GM12878 (cell line): ENCODE measurements around the gene BCL2L13. TPM values are rescaled to one million over a fixed set of nuclear protein-coding genes. Genes with fewer than 3 reads are reported as not detected.

Experiments used
- ATAC-seq: fragments of 200-7000 bp; cut with Tn5 transposase; 3 replicates; pipeline ENCODE4 v1.9.1; 2020; ENCODE audit warnings: mild to moderate bottlenecking, moderate library complexity
- BruUV-seq: library from RNA; stranded (reverse); fragments of 400-500 nt; replicated peaks from 2 replicates; lab custom pipeline; 2021; lab: Mats Ljungman, UMichigan
- CTCF ChIA-PET: fragments of 300-600 bp; sonication (Branson Sonifier 250); formaldehyde crosslinking; extraction: SDS; loops from one replicate; lab custom pipeline; 2021; ENCODE audit warnings: inconsistent platforms; lab: Yijun Ruan, JAX
- POLR2A ChIA-PET: fragments of 350-600 bp; formaldehyde crosslinking; extraction: SDS; loops from one replicate; lab custom pipeline; 2021; ENCODE audit warnings: inconsistent platforms; lab: Charles Lee
- RAD21 ChIA-PET: fragments of 300-600 bp; sonication (Branson Sonifier 250); formaldehyde crosslinking; loops from one replicate; lab custom pipeline; 2023; ENCODE audit warnings: antibody characterized with exemption; ENCODE audit not compliant: unreplicated experiment; lab: Charles Lee
- SMC1A ChIA-PET: fragments of 300-600 bp; sonication (Branson Sonifier 250); formaldehyde crosslinking; loops from one replicate; lab custom pipeline; 2023; ENCODE audit not compliant: unreplicated experiment, uncharacterized antibody; lab: Charles Lee
- DNase-seq: peaks from one replicate; pipeline ENCODE4 v3.0.0-alpha.2; 2011; ENCODE audit warnings: low read depth, low spot score
- FAIRE-seq: peaks from 3 replicates; lab custom pipeline; 2011; peaks lifted over from hg19 to GRCh38; lab: Jason Lieb, UNC
- H2AFZ ChIP-seq: 2 replicates; pipeline ENCODE4 v1.6.0; 2011; ENCODE audit warnings: low read depth, low read length, control low read depth; ENCODE audit not compliant: control insufficient read depth
- H3K27ac ChIP-seq: 2 replicates; pipeline ENCODE4 v1.5.1; 2011; ENCODE audit warnings: control low read depth; ENCODE audit not compliant: control insufficient read depth, insufficient read depth
- H3K27me3 ChIP-seq, 2 experiments: replicated peaks in 1 of 2; 2 replicates each; pipeline versions ENCODE4 v1.6.0 to v1.6.1; 2011; ENCODE audit warnings: low read length in 1 of 2; ENCODE audit not compliant: control insufficient read depth in 2 of 2, insufficient read depth in 2 of 2
- H3K36me3 ChIP-seq, 2 experiments: 2 replicates each; pipeline ENCODE4 v1.5.1; 2011; ENCODE audit warnings: low read length in 1 of 2; ENCODE audit not compliant: control insufficient read depth in 2 of 2, insufficient read depth in 2 of 2
- H3K4me1 ChIP-seq: 2 replicates; pipeline ENCODE4 v1.6.1; 2011; ENCODE audit warnings: mild to moderate bottlenecking, low read length, moderate library complexity, mixed read lengths; ENCODE audit not compliant: control insufficient read depth, insufficient read depth
- H3K4me2 ChIP-seq: 2 replicates; pipeline ENCODE4 v1.6.0; 2011; ENCODE audit warnings: control low read depth; ENCODE audit not compliant: control insufficient read depth, insufficient read depth
- H3K4me3 ChIP-seq: fragments of 200-600 bp; sonication (generic); 2 replicates; pipeline ENCODE4 v1.5.1; 2016
- H3K79me2 ChIP-seq: 2 replicates; pipeline ENCODE4 v1.6.0; 2011; ENCODE audit warnings: low read length; ENCODE audit not compliant: control insufficient read depth, insufficient read depth
- H3K9ac ChIP-seq: 2 replicates; pipeline ENCODE4 v1.8.0; 2011; ENCODE audit warnings: low read length, control low read depth, mixed read lengths; ENCODE audit not compliant: control insufficient read depth, insufficient read depth
- H3K9me3 ChIP-seq: replicated peaks from 3 replicates; pipeline ENCODE4 v1.5.1; 2011; ENCODE audit warnings: mild to moderate bottlenecking, low read length; ENCODE audit not compliant: control insufficient read depth, insufficient read depth
- H4K20me1 ChIP-seq: 2 replicates; pipeline ENCODE4 v1.6.0; 2011; ENCODE audit not compliant: control insufficient read depth, insufficient read depth
- CBFB ChIP-seq: IDR thresholded peaks from 2 replicates; pipeline ENCODE4 v1.6.1; 2016; ENCODE audit warnings: antibody characterized with exemption, low read depth
- CHD1 ChIP-seq: IDR thresholded peaks from 2 replicates; pipeline ENCODE4 v1.6.1; 2012; ENCODE audit warnings: low read depth, low read length, improper control_type of control experiment
- CTCF ChIP-seq, 3 experiments: IDR thresholded peaks in 2 of 3; conservative IDR thresholded peaks in 1 of 3; 2 replicates each; pipeline ENCODE4 v1.5.1; 2011; ENCODE audit warnings: low read depth in 3 of 3, low read length in 3 of 3, mild to moderate bottlenecking in 3 of 3, control low read depth in 2 of 3, moderate library complexity in 2 of 3, inconsistent platforms in 1 of 3, mixed read lengths in 1 of 3; ENCODE audit not compliant: control insufficient read depth in 2 of 3, insufficient read depth in 1 of 3; ENCODE audit errors: extremely low read depth in 1 of 3
- E2F4 ChIP-seq: IDR thresholded peaks from 2 replicates; pipeline ENCODE4 v1.6.1; 2012; ENCODE audit warnings: low read depth, low read length, improper control_type of control experiment
- FOS ChIP-seq: IDR thresholded peaks from 3 replicates; pipeline ENCODE4 v1.6.1; 2011; ENCODE audit warnings: borderline replicate concordance; ENCODE audit not compliant: insufficient read length; ENCODE audit errors: extremely low read depth
- JUNB ChIP-seq: IDR thresholded peaks from 2 replicates; pipeline ENCODE4 v1.6.1; 2016; ENCODE audit warnings: antibody characterized with exemption, mild to moderate bottlenecking
- MEF2A ChIP-seq: IDR thresholded peaks from 2 replicates; pipeline ENCODE4 v1.6.1; 2011; ENCODE audit warnings: low read depth, mild to moderate bottlenecking, low read length, moderate library complexity; ENCODE audit not compliant: insufficient read depth
- MXI1 ChIP-seq: fragments of 150-350 bp; IDR thresholded peaks from 2 replicates; pipeline ENCODE4 v1.6.1; 2011; ENCODE audit warnings: low read depth, mild to moderate bottlenecking, inconsistent platforms, low read length, improper control_type of control experiment
- NFXL1 ChIP-seq: fragments of 450-650 bp; IDR thresholded peaks from 2 replicates; pipeline ENCODE4 v1.6.1; 2017; ENCODE audit warnings: antibody characterized with exemption, mild to moderate bottlenecking, borderline replicate concordance
- REST ChIP-seq: IDR thresholded peaks from 2 replicates; pipeline ENCODE4 v1.6.1; 2012; ENCODE audit warnings: mild to moderate bottlenecking, low read depth, low read length
- RFX5 ChIP-seq: IDR thresholded peaks from 2 replicates; pipeline ENCODE4 v1.6.1; 2011; ENCODE audit warnings: low read depth, low read length, improper control_type of control experiment
- SIX5 ChIP-seq: IDR thresholded peaks from 2 replicates; pipeline ENCODE4 v1.6.1; 2011; ENCODE audit warnings: mild to moderate bottlenecking, low read depth, low read length, moderate library complexity; ENCODE audit not compliant: severe bottlenecking
- TCF3 ChIP-seq: IDR thresholded peaks from 2 replicates; pipeline ENCODE4 v1.6.1; 2012; ENCODE audit warnings: low read depth, mild to moderate bottlenecking, low read length, borderline replicate concordance; ENCODE audit not compliant: insufficient read depth
- YBX1 ChIP-seq: fragments of 450-650 bp; IDR thresholded peaks from 2 replicates; pipeline ENCODE4 v1.6.1; 2016; ENCODE audit warnings: antibody characterized with exemption
- ZBED1 ChIP-seq: IDR thresholded peaks from 2 replicates; pipeline ENCODE4 v1.6.1; 2016; ENCODE audit warnings: borderline replicate concordance
- ZNF217 ChIP-seq: fragments of 450-650 bp; IDR thresholded peaks from 2 replicates; pipeline ENCODE4 v1.6.1; 2017; ENCODE audit warnings: antibody characterized with exemption, mild to moderate bottlenecking
- ZNF622 ChIP-seq: fragments of 450-650 bp; IDR thresholded peaks from 2 replicates; pipeline ENCODE4 v1.6.1; 2017; ENCODE audit warnings: mild to moderate bottlenecking, inconsistent platforms
- ZSCAN29 ChIP-seq: fragments of 450-650 bp; IDR thresholded peaks from 2 replicates; pipeline ENCODE4 v1.6.1; 2017; ENCODE audit warnings: mild to moderate bottlenecking, moderate library complexity
- WGBS: methylation state at CpG from one replicate; pipeline ENCODE4 v1.1.6; 2016; ENCODE audit warnings: low lambda C conversion rate; ENCODE audit not compliant: insufficient replicate concordance, insufficient coverage; ENCODE audit errors: missing lambda C conversion rate; 5-methylcytosine and 5-hydroxymethylcytosine counted together
- in situ Hi-C: fragments of 300-500 bp; cut with MboI; formaldehyde crosslinking; loops from 9 replicates; pipeline ENCODE4 v1.14.3; 2018; ENCODE audit warnings: mixed read lengths
- intact Hi-C: fragments of 100-400 bp; cut with micrococcal nuclease; formaldehyde crosslinking; loops from one replicate; pipeline ENCODE4 v1.14.2; 2022; ENCODE audit not compliant: unreplicated experiment
- polyA plus RNA-seq, 11 experiments: library from polyadenylated mRNA; depleted of rRNA in 4 of 11; unstranded in 6 of 11; stranded (reverse) in 5 of 11; fragments of >200 nt; fragmentation: Nextera tagmentation in 4 of 11; fragmentation: Illumina TruSeq in 1 of 11; extraction: Ambion mirVana in 4 of 11; extraction: Trizol in 1 of 11; gene quantifications; 1 replicate in 1 of 11; 2 replicates in 10 of 11; pipeline versions ENCODE4 v1.2.1 to v1.2.3, GENCODE V29; 2011 to 2016; ENCODE audit warnings: inconsistent platforms in 2 of 11, missing spikeins in 2 of 11, low read depth in 1 of 11
- total RNA-seq, 4 experiments: library from RNA; depleted of rRNA in 3 of 4; stranded (reverse); fragments of >200 nt in 3 of 4; fragmentation: Illumina TruSeq in 1 of 4; extraction: Trizol in 1 of 4; gene quantifications; 2 replicates each; pipeline versions ENCODE4 v1.2.1 to v1.2.3, GENCODE V29; 2013 to 2021
- TF ChIP-seq, protein P1 (sequence below): fragments of 450-650 bp; IDR thresholded peaks from 2 replicates; pipeline ENCODE4 v1.6.1; 2017; ENCODE audit warnings: borderline replicate concordance

Gene BCL2L13
- total and polyA plus RNA-seq, 10 of the 15 experiments (the other 5 are each of a cell fraction or from before 2014, with no cell fraction given): 18.6 to 30.6 (median 28.2) TPM

- H2AFZ ChIP-seq: no peak overlapping the region
- POLR2A ChIA-PET: no interaction called here
- no peak overlapping the region for H3K4me3 ChIP-seq
- SMC1A ChIA-PET: interaction anchor here (1.4 kb wide), 1 partner anchor 14 kb away, joined by 3 read pairs; no protein-coding TSS in a partner anchor
- no peaks in the 10 kb centered on the region for H3K79me2 ChIP-seq
- WGBS: 97% methylated on average over 3 of the region's 3 CpGs
- H3K27ac ChIP-seq: no peak overlapping the region
- no peaks in the 10 kb centered on the region for H3K4me1 ChIP-seq
- in situ Hi-C loops: no loop called here
- no peak for TF ChIP-seq RFX5
- TF ChIP-seq CHD1: no peak
- TF ChIP-seq ZNF217: no peak
- TF ChIP-seq ZNF622: no peak
- no peak for TF ChIP-seq CBFB
- no peak for TF ChIP-seq REST
- no peak for TF ChIP-seq ZSCAN29
- no peak for TF ChIP-seq MEF2A
- no peak for TF ChIP-seq FOS
- TF ChIP-seq YBX1: no peak
- no peak for TF ChIP-seq ZBED1
- TF ChIP-seq CTCF (IDR thresholded peaks at IDR 0.05 in 2 of 3, conservative IDR thresholded peaks at IDR 0.05 in 1 of 3; ENCODE audit: control insufficient read depth in 2 of 3, extremely low read depth in 1 of 3, insufficient read depth in 1 of 3, low read depth in 3 of 3, low read length in 3 of 3): no peak
- no peak for TF ChIP-seq SIX5
- TF ChIP-seq, protein P1, sequence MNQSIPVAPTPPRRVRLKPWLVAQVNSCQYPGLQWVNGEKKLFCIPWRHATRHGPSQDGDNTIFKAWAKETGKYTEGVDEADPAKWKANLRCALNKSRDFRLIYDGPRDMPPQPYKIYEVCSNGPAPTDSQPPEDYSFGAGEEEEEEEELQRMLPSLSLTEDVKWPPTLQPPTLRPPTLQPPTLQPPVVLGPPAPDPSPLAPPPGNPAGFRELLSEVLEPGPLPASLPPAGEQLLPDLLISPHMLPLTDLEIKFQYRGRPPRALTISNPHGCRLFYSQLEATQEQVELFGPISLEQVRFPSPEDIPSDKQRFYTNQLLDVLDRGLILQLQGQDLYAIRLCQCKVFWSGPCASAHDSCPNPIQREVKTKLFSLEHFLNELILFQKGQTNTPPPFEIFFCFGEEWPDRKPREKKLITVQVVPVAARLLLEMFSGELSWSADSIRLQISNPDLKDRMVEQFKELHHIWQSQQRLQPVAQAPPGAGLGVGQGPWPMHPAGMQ: no peak
- TF ChIP-seq E2F4: no peak
- TF ChIP-seq TCF3: no peak
- TF ChIP-seq JUNB: no peak
- no peak for TF ChIP-seq NFXL1
- no peak for TF ChIP-seq MXI1
- TF ChIP-seq, all 136 proteins: peak for 0
- no peaks in the 10 kb centered on the region for H3K9me3 ChIP-seq
- CTCF ChIA-PET: no interaction called here
- no peaks in the 10 kb centered on the region for H4K20me1 ChIP-seq
- no peak for ATAC-seq
- intact Hi-C loops: no loop called here
- no peak overlapping the region for H3K4me2 ChIP-seq
- RAD21 ChIA-PET: no interaction called here
- H3K27me3 ChIP-seq: no peaks in the 10 kb centered on the region
- no peak for DNase-seq
- FAIRE-seq: no peak
- no peak overlapping the region for H3K9ac ChIP-seq
- no peaks in the 10 kb centered on the region for H3K36me3 ChIP-seq
- no TSS peak for BruUV-seq
Observed at GRCh38 chr22:17655289-17655688, 16.7 kb downstream of the BCL2L13 start.
